Gastroesophageal sphincter (tissue), 3 donors: Measurements from ENCODE around the gene ZMYND11.

Experiments
- POLR2AphosphoS5 ChIP-seq: sonication (generic); formaldehyde crosslinking; IDR thresholded peaks from one replicate; pipeline ENCODE4 v1.6.1; 2017; ENCODE audit warnings: antibody characterized with exemption
- TF ChIP-seq, protein P1 (sequence below), 4 experiments: fragments of 200-600 bp in 2 of 4; fragments of 450-650 bp in 2 of 4; sonication (generic) in 1 of 4; IDR thresholded peaks; one replicate each; pipeline ENCODE4 v1.5.1; 2017 to 2019; ENCODE audit warnings: antibody characterized with exemption in 4 of 4, mild to moderate bottlenecking in 2 of 4, moderate library complexity in 2 of 4

DNA sequence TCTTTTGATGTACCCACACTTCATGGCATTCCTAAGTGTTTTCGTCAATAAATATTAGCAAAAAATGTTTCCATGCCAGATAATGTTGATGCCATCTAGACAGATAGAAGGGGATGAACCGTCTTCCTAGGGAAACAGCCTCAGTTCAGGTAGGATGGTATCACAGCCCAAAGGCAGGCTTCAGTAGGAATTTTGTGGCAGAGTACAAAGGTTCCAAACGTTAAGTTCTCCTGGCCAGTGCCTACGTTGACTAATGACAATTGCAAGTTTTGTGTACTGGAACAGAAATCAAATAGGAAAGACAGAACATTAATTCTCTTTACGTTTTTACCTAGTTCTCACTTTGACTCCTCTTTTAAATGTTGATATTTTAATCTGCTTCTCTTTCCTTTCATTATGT is 75.0 kb downstream of the ZMYND11 start:
- TF ChIP-seq, protein P1, sequence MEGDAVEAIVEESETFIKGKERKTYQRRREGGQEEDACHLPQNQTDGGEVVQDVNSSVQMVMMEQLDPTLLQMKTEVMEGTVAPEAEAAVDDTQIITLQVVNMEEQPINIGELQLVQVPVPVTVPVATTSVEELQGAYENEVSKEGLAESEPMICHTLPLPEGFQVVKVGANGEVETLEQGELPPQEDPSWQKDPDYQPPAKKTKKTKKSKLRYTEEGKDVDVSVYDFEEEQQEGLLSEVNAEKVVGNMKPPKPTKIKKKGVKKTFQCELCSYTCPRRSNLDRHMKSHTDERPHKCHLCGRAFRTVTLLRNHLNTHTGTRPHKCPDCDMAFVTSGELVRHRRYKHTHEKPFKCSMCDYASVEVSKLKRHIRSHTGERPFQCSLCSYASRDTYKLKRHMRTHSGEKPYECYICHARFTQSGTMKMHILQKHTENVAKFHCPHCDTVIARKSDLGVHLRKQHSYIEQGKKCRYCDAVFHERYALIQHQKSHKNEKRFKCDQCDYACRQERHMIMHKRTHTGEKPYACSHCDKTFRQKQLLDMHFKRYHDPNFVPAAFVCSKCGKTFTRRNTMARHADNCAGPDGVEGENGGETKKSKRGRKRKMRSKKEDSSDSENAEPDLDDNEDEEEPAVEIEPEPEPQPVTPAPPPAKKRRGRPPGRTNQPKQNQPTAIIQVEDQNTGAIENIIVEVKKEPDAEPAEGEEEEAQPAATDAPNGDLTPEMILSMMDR (IDR thresholded peaks at IDR 0.05) = no peak
- TF ChIP-seq POLR2AphosphoS5 = no peak
